H1 (cell line): ENCODE results near the gene LINGO4. TPM values are rescaled to one million over a fixed set of nuclear protein-coding genes. Genes with fewer than 3 reads are reported as not detected.

Experiments
- CTCF ChIA-PET: fragments of 300-600 bp; sonication (Branson Sonifier 250); formaldehyde crosslinking; loops from one replicate; lab custom pipeline; 2021; ENCODE audit not compliant: partially characterized antibody; lab: Charles Lee
- POLR2A ChIA-PET: fragments of 300-600 bp; sonication (Branson Sonifier 250); formaldehyde crosslinking; loops from one replicate; lab custom pipeline; 2021; ENCODE audit warnings: inconsistent platforms; ENCODE audit not compliant: partially characterized antibody; lab: Charles Lee
- DNase-seq, 2 experiments: peaks; one replicate each; pipeline versions ENCODE4 v3.0.0 to v3.0.0-alpha.2; 2010 to 2022; ENCODE audit warnings: low spot score in 2 of 2, low read depth in 1 of 2, mixed read lengths in 1 of 2
- FAIRE-seq: peaks from 2 replicates; lab custom pipeline; 2011; peaks lifted over from hg19 to GRCh38; lab: Jason Lieb, UNC
- H2AFZ ChIP-seq: 2 replicates; pipeline ENCODE4 v1.8.1; 2012; ENCODE audit warnings: low read length, inconsistent platforms
- H2AK5ac ChIP-seq: 2 replicates; pipeline ENCODE4 v1.6.1; 2013; ENCODE audit warnings: low read depth, low read length
- H2BK120ac ChIP-seq: replicated peaks from 2 replicates; pipeline ENCODE3; 2013; ENCODE audit warnings: low read depth, low read length, inconsistent platforms
- H2BK12ac ChIP-seq: 2 replicates; pipeline ENCODE4 v1.6.1; 2013; ENCODE audit warnings: low read depth, low read length
- H2BK15ac ChIP-seq: 2 replicates; pipeline ENCODE4 v1.6.1; 2013; ENCODE audit warnings: low read length
- H2BK20ac ChIP-seq: 2 replicates; pipeline ENCODE4 v1.6.1; 2013; ENCODE audit warnings: low read length
- H2BK5ac ChIP-seq: 2 replicates; pipeline ENCODE4 v1.6.1; 2013; ENCODE audit warnings: low read depth, low read length
- H3K14ac ChIP-seq: 2 replicates; pipeline ENCODE4 v1.6.1; 2013; ENCODE audit warnings: inconsistent platforms; ENCODE audit not compliant: insufficient read length
- H3K18ac ChIP-seq: 2 replicates; pipeline ENCODE4 v1.6.1; 2013; ENCODE audit warnings: low read length; ENCODE audit errors: extremely low read depth
- H3K23ac ChIP-seq: 2 replicates; pipeline ENCODE4 v1.6.1; 2013; ENCODE audit warnings: inconsistent platforms; ENCODE audit not compliant: insufficient read length
- H3K23me2 ChIP-seq: 2 replicates; pipeline ENCODE4 v1.6.1; 2013; ENCODE audit warnings: low read depth, low read length
- H3K27ac ChIP-seq: 2 replicates; pipeline ENCODE4 v1.6.1; 2011; ENCODE audit warnings: low read depth, low read length, inconsistent platforms
- H3K27me3 ChIP-seq, 4 experiments: replicated peaks in 1 of 4; 1 replicate in 1 of 4; 2 replicates in 3 of 4; pipeline versions ENCODE4 v1.6.1 to v1.8.1; 2011 to 2013; ENCODE audit warnings: low read length in 3 of 4, mild to moderate bottlenecking in 3 of 4, inconsistent platforms in 2 of 4, mixed read lengths in 2 of 4, moderate library complexity in 1 of 4; ENCODE audit not compliant: control insufficient read depth in 3 of 4, insufficient read depth in 3 of 4; ENCODE audit errors: extremely low read depth in 1 of 4
- H3K36me3 ChIP-seq, 4 experiments: 2 replicates each; pipeline versions ENCODE4 v1.6.1 to v1.8.1; 2011 to 2013; ENCODE audit warnings: mild to moderate bottlenecking in 4 of 4, low read length in 3 of 4, moderate library complexity in 2 of 4, control low read depth in 1 of 4, inconsistent platforms in 1 of 4; ENCODE audit not compliant: insufficient read depth in 4 of 4, control insufficient read depth in 2 of 4
- H3K4ac ChIP-seq: replicated peaks from 2 replicates; pipeline ENCODE3; 2013; ENCODE audit warnings: low read length, low read depth, mixed read lengths, inconsistent platforms; ENCODE audit not compliant: insufficient read length
- H3K4me1 ChIP-seq, 4 experiments: replicated peaks in 1 of 4; 1 replicate in 1 of 4; 2 replicates in 3 of 4; pipeline versions ENCODE4 v1.6.1 to v1.8.1; 2011 to 2013; ENCODE audit warnings: low read length in 3 of 4, inconsistent platforms in 2 of 4, mixed read lengths in 1 of 4; ENCODE audit not compliant: insufficient read depth in 4 of 4, control insufficient read depth in 3 of 4
- H3K4me2 ChIP-seq, 2 experiments: 2 replicates each; pipeline versions ENCODE4 v1.6.1 to v1.8.1; 2011 to 2013; ENCODE audit warnings: low read depth in 2 of 2, low read length in 2 of 2, control low read depth in 1 of 2, inconsistent platforms in 1 of 2, mild to moderate bottlenecking in 1 of 2; ENCODE audit not compliant: insufficient read depth in 1 of 2
- H3K4me3 ChIP-seq, 4 experiments: fragments of 200-600, 300-600 bp in 1 of 4; sonication (generic), shearing (Covaris generic), sonication (Bioruptor Twin) in 1 of 4; 2 replicates each; pipeline versions ENCODE4 v1.5.1 to v1.8.1; 2011 to 2016; ENCODE audit warnings: low read length in 4 of 4, low read depth in 3 of 4, control low read depth in 2 of 4, inconsistent platforms in 2 of 4, mild to moderate bottlenecking in 2 of 4, mixed read lengths in 1 of 4, moderate library complexity in 1 of 4; ENCODE audit not compliant: insufficient read depth in 2 of 4; ENCODE audit errors: extremely low read depth in 1 of 4
- H3K56ac ChIP-seq: replicated peaks from 2 replicates; pipeline ENCODE3; 2013; ENCODE audit warnings: low read depth, mild to moderate bottlenecking, mixed read lengths, low read length, inconsistent platforms; ENCODE audit not compliant: insufficient read length
- H3K79me1 ChIP-seq: 2 replicates; pipeline ENCODE4 v1.6.1; 2013; ENCODE audit warnings: low read depth, low read length, control low read depth
- H3K79me2 ChIP-seq, 2 experiments: 2 replicates each; pipeline versions ENCODE4 v1.6.1 to v1.8.1; 2012 to 2013; ENCODE audit warnings: low read length in 2 of 2, mild to moderate bottlenecking in 2 of 2, inconsistent platforms in 1 of 2; ENCODE audit not compliant: insufficient read depth in 2 of 2, control insufficient read depth in 1 of 2
- H3K9ac ChIP-seq, 4 experiments: replicated peaks in 1 of 4; 1 replicate in 1 of 4; 2 replicates in 3 of 4; pipeline versions ENCODE4 v1.6.1 to v1.8.1; 2011 to 2013; ENCODE audit warnings: low read depth in 3 of 4, low read length in 3 of 4, control low read depth in 2 of 4, mild to moderate bottlenecking in 2 of 4, moderate library complexity in 2 of 4, inconsistent platforms in 1 of 4; ENCODE audit errors: extremely low read depth in 1 of 4
- H3K9me3 ChIP-seq, 2 experiments: 2 replicates each; pipeline versions ENCODE4 v1.6.1 to v1.8.1; 2012 to 2013; ENCODE audit warnings: mild to moderate bottlenecking in 2 of 2, moderate library complexity in 2 of 2, control low read depth in 1 of 2, inconsistent platforms in 1 of 2, low read depth in 1 of 2, low read length in 1 of 2, mixed read lengths in 1 of 2; ENCODE audit not compliant: insufficient read depth in 2 of 2
- H4K20me1 ChIP-seq, 2 experiments: replicated peaks in 1 of 2; 2 replicates each; pipeline versions ENCODE3 to v1.8.1; 2011 to 2013; ENCODE audit warnings: inconsistent platforms in 2 of 2, low read length in 2 of 2, mild to moderate bottlenecking in 1 of 2; ENCODE audit not compliant: insufficient read depth in 2 of 2, control insufficient read depth in 1 of 2
- H4K5ac ChIP-seq: 2 replicates; pipeline ENCODE4 v1.6.1; 2013; ENCODE audit warnings: low read length, low read depth, mixed read lengths, inconsistent platforms; ENCODE audit not compliant: insufficient read length
- H4K8ac ChIP-seq: 2 replicates; pipeline ENCODE4 v1.8.0; 2013; ENCODE audit warnings: mild to moderate bottlenecking, moderate library complexity, low read length, inconsistent platforms; ENCODE audit not compliant: insufficient read depth; ENCODE audit errors: extremely low read depth
- H4K91ac ChIP-seq: replicated peaks from 2 replicates; pipeline ENCODE3; 2013; ENCODE audit warnings: low read length, mixed read lengths, inconsistent platforms; ENCODE audit not compliant: insufficient read length
- BRCA1 ChIP-seq: IDR thresholded peaks from 2 replicates; pipeline ENCODE4 v1.6.1; 2012; ENCODE audit warnings: low read depth, low read length, improper control_type of control experiment
- CBX5 ChIP-seq: fragments of 300-800, 300-1000 bp; sonication (generic); IDR thresholded peaks from 2 replicates; pipeline ENCODE4 v1.7.1; 2016; ENCODE audit warnings: antibody characterized with exemption, low read length, low read depth
- HDAC2 ChIP-seq, 2 experiments: fragments of 300-600 bp in 1 of 2; sonication (generic) in 1 of 2; IDR thresholded peaks; 2 replicates each; pipeline ENCODE4 v1.6.1; 2011 to 2012; ENCODE audit warnings: low read depth in 2 of 2, low read length in 2 of 2, mild to moderate bottlenecking in 2 of 2, moderate library complexity in 2 of 2, borderline replicate concordance in 1 of 2, inconsistent platforms in 1 of 2
- POU5F1 ChIP-seq: IDR thresholded peaks from 2 replicates; pipeline ENCODE4 v1.6.1; 2011; ENCODE audit warnings: low read depth, mild to moderate bottlenecking, low read length, moderate library complexity
- RXRA ChIP-seq: IDR thresholded peaks from 2 replicates; pipeline ENCODE4 v1.6.1; 2011; ENCODE audit warnings: low read depth, mild to moderate bottlenecking, low read length, moderate library complexity; ENCODE audit not compliant: insufficient read depth
- TCF12 ChIP-seq: IDR thresholded peaks from 2 replicates; pipeline ENCODE4 v1.6.1; 2011; ENCODE audit warnings: low read depth, mild to moderate bottlenecking, low read length
- WGBS, 2 experiments: shearing (Covaris generic) in 1 of 2; methylation state at CpG; one replicate each; pipeline versions ENCODE4 v1.1.6 to v1.1.7; 2013 to 2015; ENCODE audit warnings: low lambda C conversion rate in 2 of 2, mixed read lengths in 2 of 2, inconsistent platforms in 1 of 2, low coverage in 1 of 2, missing lambda C conversion rate in 1 of 2; ENCODE audit not compliant: insufficient replicate concordance in 2 of 2, insufficient coverage in 1 of 2, insufficient read length in 1 of 2; ENCODE audit errors: extremely low coverage in 1 of 2, missing lambda C conversion rate in 1 of 2; 5-methylcytosine and 5-hydroxymethylcytosine counted together
- polyA plus RNA-seq, 7 experiments: library from polyadenylated mRNA; depleted of rRNA in 3 of 7; stranded (reverse) in 5 of 7; unstranded in 2 of 7; fragments of >200 nt in 5 of 7; fragments of 200-250 nt in 2 of 7; gene quantifications; 1 replicate in 5 of 7; 2 replicates in 1 of 7; 4 replicates in 1 of 7; pipeline versions ENCODE4 v1.2.1 to v1.2.3, GENCODE V29; 2011 to 2013; ENCODE audit warnings: missing spikeins in 2 of 7, mixed read lengths in 2 of 7
- total RNA-seq: library from RNA; stranded (reverse); fragmentation: NEBNext Ultra II Directional; extraction: Animal tissue kit (Norgen Biotek cat#: 25700); gene quantifications from 2 replicates; pipeline ENCODE4 v1.2.1, GENCODE V29; 2021

The LINGO4 gene
- total and polyA plus RNA-seq, 2 of the 8 experiments (the other 6 are each of a cell fraction or from before 2014, with no cell fraction given), result 0.03 TPM; not detected in 1

DNA sequence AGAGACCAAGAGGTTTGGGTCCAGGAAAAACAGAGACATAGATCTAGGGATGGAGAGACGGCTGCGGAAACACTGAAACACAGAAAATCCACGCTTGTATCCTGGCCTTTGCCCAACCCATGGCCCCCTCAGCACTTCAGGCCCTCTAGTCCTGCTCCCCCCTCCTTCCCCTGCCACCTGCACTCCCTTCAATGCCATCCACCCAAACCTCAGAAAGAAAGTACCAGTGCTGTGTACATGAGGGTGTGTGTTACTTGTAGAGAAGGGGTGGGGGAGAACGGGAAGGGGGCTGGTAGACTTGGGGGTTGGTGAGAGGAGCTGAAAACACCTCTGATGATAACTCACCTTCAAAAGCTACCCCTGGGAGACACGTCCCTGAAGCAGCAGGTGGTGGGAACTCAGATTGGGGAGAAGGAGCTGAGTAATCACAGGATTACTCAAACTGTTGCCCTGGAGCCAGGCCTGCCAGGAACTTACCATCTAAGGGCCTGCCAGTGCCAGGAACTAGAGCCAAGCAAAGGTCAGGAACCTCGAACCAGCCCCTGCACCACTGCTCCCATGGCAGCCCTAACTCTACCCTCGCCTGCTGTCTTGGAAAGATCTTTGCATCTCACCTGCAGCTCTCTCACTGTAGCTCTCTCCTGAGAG is 14.9 kb upstream of the LINGO4 start:
- no peaks in the 10 kb centered on the region for H3K36me3 ChIP-seq
- WGBS, 2 experiments, result 92% methylated on average over 5 of the region's 7 CpGs; no CpG with 5 or more reads in 1 of the 2 experiments
- H3K9ac ChIP-seq, result no peak overlapping the region
- H3K9me3 ChIP-seq, result no peaks in the 10 kb centered on the region
- ChIA-PET POLR2A (interaction anchor here (1.0 kb wide), 1 partner anchor 10 kb away, joined by 3 read pairs; no protein-coding TSS in a partner anchor), CTCF (interaction anchor here (0.7 to 3.5 kb wide), 7 partner anchors 9 to 127 kb away, joined by 3 to 22 read pairs (median 4); no protein-coding TSS in a partner anchor)
- no peak overlapping the region for H3K14ac ChIP-seq
- no peak overlapping the region for H3K23ac ChIP-seq
- H2BK12ac ChIP-seq, result no peak overlapping the region
- H3K4me3 ChIP-seq, result no peak overlapping the region
- H4K5ac ChIP-seq, result no peak overlapping the region
- H2BK120ac ChIP-seq, result no peak overlapping the region
- H4K20me1 ChIP-seq, result no peaks in the 10 kb centered on the region
- no peaks in the 10 kb centered on the region; the same call in 1 of the 2 replicates for H3K23me2 ChIP-seq
- H3K27me3 ChIP-seq, result no peaks in the 10 kb centered on the region
- H3K4me2 ChIP-seq, result no peak overlapping the region
- no peak overlapping the region for H3K4ac ChIP-seq
- H2AK5ac ChIP-seq, result no peak overlapping the region
- no peak overlapping the region for H2BK20ac ChIP-seq
- no peak overlapping the region for H4K8ac ChIP-seq
- no peak overlapping the region for H3K56ac ChIP-seq
- no peaks in the 10 kb centered on the region for H3K79me2 ChIP-seq
- H4K91ac ChIP-seq, result no peak overlapping the region
- DNase-seq (no peak), FAIRE-seq (no peak)
- TF ChIP-seq BRCA1, result no peak
- no peak for TF ChIP-seq RXRA
- TF ChIP-seq POU5F1, result no peak
- TF ChIP-seq HDAC2 (IDR thresholded peaks at IDR 0.05; ENCODE audit: borderline replicate concordance in 1 of 2, low read depth in 2 of 2, low read length in 2 of 2), result no peak
- no peak for TF ChIP-seq TCF12
- no peak for TF ChIP-seq CBX5
- H3K4me1 ChIP-seq, result peaks cover 0 to 9% (median 4%) of the 10 kb centered on the region in 4 experiments; a peak in 5 of 7 replicates
- no peak overlapping the region for H2BK5ac ChIP-seq
- H2BK15ac ChIP-seq, result no peak overlapping the region
- no peak overlapping the region for H2AFZ ChIP-seq
- no peak overlapping the region for H3K18ac ChIP-seq
- H3K79me1 ChIP-seq, result no peaks in the 10 kb centered on the region
- H3K27ac ChIP-seq, result no peak overlapping the region
